GM12878 (cell line): ENCODE results near the gene PALS1. TPM values are rescaled to one million over a fixed set of nuclear protein-coding genes. Genes with fewer than 3 reads are reported as not detected.

ENCODE experiments used
- ATAC-seq: fragments of 200-7000 bp; cut with Tn5 transposase; 3 replicates; pipeline ENCODE4 v1.9.1; 2020; ENCODE audit warnings: mild to moderate bottlenecking, moderate library complexity
- BruUV-seq: library from RNA; stranded (reverse); fragments of 400-500 nt; replicated peaks from 2 replicates; lab custom pipeline; 2021; lab: Mats Ljungman, UMichigan
- CTCF ChIA-PET: fragments of 300-600 bp; sonication (Branson Sonifier 250); formaldehyde crosslinking; extraction: SDS; loops from one replicate; lab custom pipeline; 2021; ENCODE audit warnings: inconsistent platforms; lab: Yijun Ruan, JAX
- POLR2A ChIA-PET: fragments of 350-600 bp; formaldehyde crosslinking; extraction: SDS; loops from one replicate; lab custom pipeline; 2021; ENCODE audit warnings: inconsistent platforms; lab: Charles Lee
- RAD21 ChIA-PET: fragments of 300-600 bp; sonication (Branson Sonifier 250); formaldehyde crosslinking; loops from one replicate; lab custom pipeline; 2023; ENCODE audit warnings: antibody characterized with exemption; ENCODE audit not compliant: unreplicated experiment; lab: Charles Lee
- SMC1A ChIA-PET: fragments of 300-600 bp; sonication (Branson Sonifier 250); formaldehyde crosslinking; loops from one replicate; lab custom pipeline; 2023; ENCODE audit not compliant: unreplicated experiment, uncharacterized antibody; lab: Charles Lee
- DNase-seq: peaks from one replicate; pipeline ENCODE4 v3.0.0-alpha.2; 2011; ENCODE audit warnings: low read depth, low spot score
- FAIRE-seq: peaks from 3 replicates; lab custom pipeline; 2011; peaks lifted over from hg19 to GRCh38; lab: Jason Lieb, UNC
- H2AFZ ChIP-seq: 2 replicates; pipeline ENCODE4 v1.6.0; 2011; ENCODE audit warnings: low read depth, low read length, control low read depth; ENCODE audit not compliant: control insufficient read depth
- H3K27ac ChIP-seq: 2 replicates; pipeline ENCODE4 v1.5.1; 2011; ENCODE audit warnings: control low read depth; ENCODE audit not compliant: control insufficient read depth, insufficient read depth
- H3K27me3 ChIP-seq, 2 experiments: replicated peaks in 1 of 2; 2 replicates each; pipeline versions ENCODE4 v1.6.0 to v1.6.1; 2011; ENCODE audit warnings: low read length in 1 of 2; ENCODE audit not compliant: control insufficient read depth in 2 of 2, insufficient read depth in 2 of 2
- H3K36me3 ChIP-seq, 2 experiments: 2 replicates each; pipeline ENCODE4 v1.5.1; 2011; ENCODE audit warnings: low read length in 1 of 2; ENCODE audit not compliant: control insufficient read depth in 2 of 2, insufficient read depth in 2 of 2
- H3K4me1 ChIP-seq: 2 replicates; pipeline ENCODE4 v1.6.1; 2011; ENCODE audit warnings: mild to moderate bottlenecking, low read length, moderate library complexity, mixed read lengths; ENCODE audit not compliant: control insufficient read depth, insufficient read depth
- H3K4me2 ChIP-seq: 2 replicates; pipeline ENCODE4 v1.6.0; 2011; ENCODE audit warnings: control low read depth; ENCODE audit not compliant: control insufficient read depth, insufficient read depth
- H3K4me3 ChIP-seq: fragments of 200-600 bp; sonication (generic); 2 replicates; pipeline ENCODE4 v1.5.1; 2016
- H3K79me2 ChIP-seq: 2 replicates; pipeline ENCODE4 v1.6.0; 2011; ENCODE audit warnings: low read length; ENCODE audit not compliant: control insufficient read depth, insufficient read depth
- H3K9ac ChIP-seq: 2 replicates; pipeline ENCODE4 v1.8.0; 2011; ENCODE audit warnings: low read length, control low read depth, mixed read lengths; ENCODE audit not compliant: control insufficient read depth, insufficient read depth
- H3K9me3 ChIP-seq: replicated peaks from 3 replicates; pipeline ENCODE4 v1.5.1; 2011; ENCODE audit warnings: mild to moderate bottlenecking, low read length; ENCODE audit not compliant: control insufficient read depth, insufficient read depth
- H4K20me1 ChIP-seq: 2 replicates; pipeline ENCODE4 v1.6.0; 2011; ENCODE audit not compliant: control insufficient read depth, insufficient read depth
- BACH1 ChIP-seq: fragments of 450-650 bp; IDR thresholded peaks from 2 replicates; pipeline ENCODE4 v1.6.1; 2017; ENCODE audit warnings: mild to moderate bottlenecking, borderline replicate concordance
- BCLAF1 ChIP-seq: fragments of 450-650 bp; IDR thresholded peaks from 2 replicates; pipeline ENCODE4 v1.6.1; 2017; ENCODE audit warnings: antibody characterized with exemption, mild to moderate bottlenecking, moderate library complexity
- BMI1 ChIP-seq: fragments of 450-650 bp; IDR thresholded peaks from 2 replicates; pipeline ENCODE4 v1.6.1; 2016; ENCODE audit warnings: mild to moderate bottlenecking, moderate library complexity, borderline replicate concordance
- KAT2A ChIP-seq: conservative IDR thresholded peaks from 2 replicates; pipeline ENCODE4 v1.6.1; 2011; ENCODE audit warnings: low read depth, low read length; ENCODE audit not compliant: control insufficient read depth
- KLF5 ChIP-seq: fragments of 450-650 bp; IDR thresholded peaks from 2 replicates; pipeline ENCODE4 v1.6.1; 2014; ENCODE audit warnings: mild to moderate bottlenecking; ENCODE audit not compliant: partially characterized antibody
- POU2F2 ChIP-seq: IDR thresholded peaks from 3 replicates; pipeline ENCODE4 v1.6.1; 2011; ENCODE audit warnings: low read depth, mild to moderate bottlenecking, low read length, borderline replicate concordance
- SREBF2 ChIP-seq: IDR thresholded peaks from 2 replicates; pipeline ENCODE4 v1.6.1; 2012; ENCODE audit warnings: mild to moderate bottlenecking, low read length
- STAT1 ChIP-seq: fragments of 450-650 bp; conservative IDR thresholded peaks from 2 replicates; pipeline ENCODE4 v1.6.1; 2014; ENCODE audit warnings: antibody characterized with exemption, mild to moderate bottlenecking
- WGBS: methylation state at CpG from one replicate; pipeline ENCODE4 v1.1.6; 2016; ENCODE audit warnings: low lambda C conversion rate; ENCODE audit not compliant: insufficient replicate concordance, insufficient coverage; ENCODE audit errors: missing lambda C conversion rate; 5-methylcytosine and 5-hydroxymethylcytosine counted together
- in situ Hi-C: fragments of 300-500 bp; cut with MboI; formaldehyde crosslinking; loops from 9 replicates; pipeline ENCODE4 v1.14.3; 2018; ENCODE audit warnings: mixed read lengths
- intact Hi-C: fragments of 100-400 bp; cut with micrococcal nuclease; formaldehyde crosslinking; loops from one replicate; pipeline ENCODE4 v1.14.2; 2022; ENCODE audit not compliant: unreplicated experiment
- polyA plus RNA-seq, 11 experiments: library from polyadenylated mRNA; depleted of rRNA in 4 of 11; unstranded in 6 of 11; stranded (reverse) in 5 of 11; fragments of >200 nt; fragmentation: Nextera tagmentation in 4 of 11; fragmentation: Illumina TruSeq in 1 of 11; extraction: Ambion mirVana in 4 of 11; extraction: Trizol in 1 of 11; gene quantifications; 1 replicate in 1 of 11; 2 replicates in 10 of 11; pipeline versions ENCODE4 v1.2.1 to v1.2.3, GENCODE V29; 2011 to 2016; ENCODE audit warnings: inconsistent platforms in 2 of 11, missing spikeins in 2 of 11, low read depth in 1 of 11
- total RNA-seq, 4 experiments: library from RNA; depleted of rRNA in 3 of 4; stranded (reverse); fragments of >200 nt in 3 of 4; fragmentation: Illumina TruSeq in 1 of 4; extraction: Trizol in 1 of 4; gene quantifications; 2 replicates each; pipeline versions ENCODE4 v1.2.1 to v1.2.3, GENCODE V29; 2013 to 2021

PALS1 gene
- total and polyA plus RNA-seq, 10 of the 15 experiments (the other 5 are each of a cell fraction or from before 2014, with no cell fraction given): 4.2 to 10.9 (median 6.6) TPM

DNA sequence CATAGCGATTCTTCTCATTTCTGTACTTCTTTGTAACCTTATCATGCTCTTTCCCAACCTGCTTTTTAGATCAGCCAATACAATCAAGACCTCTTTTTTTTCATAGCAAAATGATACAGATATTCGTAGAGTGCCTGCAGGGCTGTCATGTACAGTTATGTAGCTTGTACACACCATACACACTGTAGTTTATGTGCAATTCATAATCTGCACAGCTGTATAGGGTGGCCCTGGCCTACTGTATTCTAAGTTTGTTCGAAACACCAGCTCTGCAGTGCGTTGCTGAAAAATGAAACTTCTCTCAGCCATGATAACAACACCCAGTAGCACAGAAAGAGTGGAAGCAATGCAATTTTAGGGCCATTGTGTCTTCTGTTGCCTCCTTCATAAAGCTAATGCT lies 15.7 kb upstream of the PALS1 start:
- no peak for FAIRE-seq
- 89% methylated on average over 4 of the region's 4 CpGs for WGBS
- intact Hi-C loops: no loop called here

More for the DNA sequence above, 15.7 kb upstream of the PALS1 start:
- no TSS peak for BruUV-seq
- Histone ChIP-seq H3K27ac (no peak overlapping the region), H3K36me3 (no peaks in the 10 kb centered on the region), H3K79me2 (no peaks in the 10 kb centered on the region), H2AFZ (no peak overlapping the region), H3K4me1 (no peaks in the 10 kb centered on the region), H4K20me1 (no peaks in the 10 kb centered on the region), H3K9ac (no peak overlapping the region), H3K4me3 (no peak overlapping the region), H3K27me3 (no peaks in the 10 kb centered on the region), H3K9me3 (no peaks in the 10 kb centered on the region), H3K4me2 (no peak overlapping the region)
- ChIA-PET POLR2A (no interaction called here), RAD21 (no interaction called here), CTCF (interaction anchor here (0.5 to 0.9 kb wide), 2 partner anchors 61 to 519 kb away, joined by 3 to 4 read pairs; no protein-coding TSS in a partner anchor), SMC1A (interaction anchor here (1.2 to 1.5 kb wide), 3 partner anchors 10 to 15 kb away, joined by 3 to 6 read pairs (median 4); no protein-coding TSS in a partner anchor)
- DNase-seq (no peak), ATAC-seq (no peak)
- in situ Hi-C loops: no loop called here
- TF ChIP-seq KAT2A (no peak), KLF5 (no peak), BCLAF1 (no peak), POU2F2 (no peak), BACH1 (no peak), BMI1 (no peak), SREBF2 (no peak), STAT1 (no peak)
